Caco-2 (cell line): ENCODE results near the gene HMCN2. TPM values are rescaled to one million over a fixed set of nuclear protein-coding genes. Genes with fewer than 3 reads are reported as not detected.

Source experiments
- BruUV-seq: library from RNA; stranded (reverse); fragments of 400-500 nt; replicated peaks from 2 replicates; lab custom pipeline; 2021; lab: Mats Ljungman, UMichigan
- CTCF ChIA-PET: fragments of 300-600 bp; sonication (Branson Sonifier 250); formaldehyde crosslinking; loops from one replicate; lab custom pipeline; 2022; ENCODE audit warnings: antibody characterized with exemption; lab: Charles Lee
- POLR2A ChIA-PET: fragments of 300-600 bp; sonication (Branson Sonifier 250); formaldehyde crosslinking; loops from one replicate; lab custom pipeline; 2022; ENCODE audit warnings: antibody characterized with exemption; lab: Charles Lee
- DNase-seq, 2 experiments: peaks; one replicate each; pipeline versions ENCODE4 v3.0.0 to v3.0.0-alpha.2; 2020 to 2022
- H3K27me3 ChIP-seq: replicated peaks from 2 replicates; pipeline ENCODE4 v1.6.0; 2011; ENCODE audit warnings: low read length; ENCODE audit not compliant: control insufficient read depth, insufficient read depth
- H3K36me3 ChIP-seq: 2 replicates; pipeline ENCODE4 v1.5.1; 2011; ENCODE audit warnings: low read length; ENCODE audit not compliant: control insufficient read depth, insufficient read depth
- H3K4me1 ChIP-seq: fragments of 250-450 bp; sonication (Bioruptor Pico); 2 replicates; pipeline ENCODE4 v1.5.1; 2020; ENCODE audit warnings: mild to moderate bottlenecking
- H3K4me3 ChIP-seq: 2 replicates; pipeline ENCODE4 v1.5.1; 2011; ENCODE audit warnings: low read depth, mild to moderate bottlenecking, control low read depth, low read length
- H3K9me3 ChIP-seq: fragments of 250-450 bp; sonication (Bioruptor Pico); 2 replicates; pipeline ENCODE4 v1.5.1; 2020; ENCODE audit warnings: mild to moderate bottlenecking, moderate library complexity
- H3K27ac Mint-ChIP-seq: one replicate; pipeline ENCODE4 v1.8.0; 2022; ENCODE audit warnings: mixed read lengths; ENCODE audit not compliant: unreplicated experiment
- H3K27me3 Mint-ChIP-seq: one replicate; pipeline ENCODE4 v1.8.0; 2022; ENCODE audit warnings: mixed read lengths; ENCODE audit not compliant: insufficient read depth, unreplicated experiment
- H3K36me3 Mint-ChIP-seq: one replicate; pipeline ENCODE4 v1.8.0; 2022; ENCODE audit warnings: mild to moderate bottlenecking, mixed read lengths; ENCODE audit not compliant: insufficient read depth, unreplicated experiment
- H3K4me1 Mint-ChIP-seq: one replicate; pipeline ENCODE4 v1.8.0; 2022; ENCODE audit warnings: low read depth, mixed read lengths; ENCODE audit not compliant: unreplicated experiment
- H3K4me3 Mint-ChIP-seq: one replicate; pipeline ENCODE4 v1.8.0; 2022; ENCODE audit warnings: mild to moderate bottlenecking, moderate library complexity, mixed read lengths; ENCODE audit not compliant: unreplicated experiment
- H3K9me3 Mint-ChIP-seq: one replicate; pipeline ENCODE4 v1.8.0; 2022; ENCODE audit warnings: mixed read lengths; ENCODE audit not compliant: unreplicated experiment
- CTCF ChIP-seq, 2 experiments: fragments of 200-600 bp in 1 of 2; IDR thresholded peaks; 1 replicate in 1 of 2; 2 replicates in 1 of 2; pipeline versions ENCODE4 v1.5.1 to v1.8.0; 2011 to 2022; ENCODE audit warnings: antibody characterized with exemption in 1 of 2, control low read depth in 1 of 2, inconsistent platforms in 1 of 2, low read depth in 1 of 2, low read length in 1 of 2, mild to moderate bottlenecking in 1 of 2, moderate library complexity in 1 of 2; ENCODE audit not compliant: insufficient read depth in 1 of 2, severe bottlenecking in 1 of 2, unreplicated experiment in 1 of 2
- intact Hi-C: fragments of 100-400 bp; cut with micrococcal nuclease; formaldehyde crosslinking; loops from one replicate; pipeline ENCODE4 v1.10.0; 2022; ENCODE audit not compliant: unreplicated experiment
- total RNA-seq: library from RNA; stranded (reverse); gene quantifications from 2 replicates; pipeline ENCODE4 v1.2.3, GENCODE V29; 2022

HMCN2 gene
- total RNA-seq, 1 experiment from 2014 or later, result 0.41 TPM

GRCh38 chr9:130430734-130431535 lies 165.4 kb downstream of the HMCN2 start:
- Histone ChIP-seq H3K4me3 (no peak overlapping the region), H3K36me3 (no peaks in the 10 kb centered on the region), H3K27me3 (no peaks in the 10 kb centered on the region), H3K4me1 (peaks cover 27% of the 10 kb centered on the region), H3K9me3 (peaks cover 8% of the 10 kb centered on the region; the same call in 1 of the 2 replicates)
- H3K4me3 Mint-ChIP-seq, result no peak overlapping the region
- no peak for DNase-seq
- H3K27ac Mint-ChIP-seq, result no peak overlapping the region
- no peak for TF ChIP-seq CTCF (IDR thresholded peaks at IDR 0.05; ENCODE audit: insufficient read depth in 1 of 2, low read depth in 1 of 2, low read length in 1 of 2, severe bottlenecking in 1 of 2, unreplicated experiment in 1 of 2)
- BruUV-seq, result no TSS peak
- intact Hi-C loops, result no loop called here
- CTCF ChIA-PET, result no interaction called here
- no peaks in the 10 kb centered on the region for H3K27me3 Mint-ChIP-seq
- H3K4me1 Mint-ChIP-seq, result peaks cover 10% of the 10 kb centered on the region
- POLR2A ChIA-PET, result no interaction called here
- H3K36me3 Mint-ChIP-seq, result no peaks in the 10 kb centered on the region
- no peaks in the 10 kb centered on the region for H3K9me3 Mint-ChIP-seq

GRCh38 chr9:130431536-130432303 lies 166.2 kb downstream of the HMCN2 start:
- no peak overlapping the region for H3K4me3 Mint-ChIP-seq
- H3K4me1 Mint-ChIP-seq, result peaks cover 4% of the 10 kb centered on the region
- H3K36me3 Mint-ChIP-seq, result no peaks in the 10 kb centered on the region
- no peaks in the 10 kb centered on the region for H3K27me3 Mint-ChIP-seq
- H3K27ac Mint-ChIP-seq, result no peak overlapping the region
- no peak for TF ChIP-seq CTCF (IDR thresholded peaks at IDR 0.05; ENCODE audit: insufficient read depth in 1 of 2, low read depth in 1 of 2, low read length in 1 of 2, severe bottlenecking in 1 of 2, unreplicated experiment in 1 of 2)
- Histone ChIP-seq H3K4me1 (peaks cover 19% of the 10 kb centered on the region), H3K4me3 (no peak overlapping the region), H3K27me3 (no peaks in the 10 kb centered on the region), H3K36me3 (no peaks in the 10 kb centered on the region), H3K9me3 (peaks cover 8% of the 10 kb centered on the region; the same call in 1 of the 2 replicates)
- DNase-seq, result no peak
- no peaks in the 10 kb centered on the region for H3K9me3 Mint-ChIP-seq
- intact Hi-C loops, result no loop called here
- ChIA-PET CTCF (no interaction called here), POLR2A (no interaction called here)
- no TSS peak for BruUV-seq

- H3K36me3 ChIP-seq, result no peaks in the 10 kb centered on the region
- intact Hi-C loops, result no loop called here
- Mint-ChIP-seq H3K4me1 (no peaks in the 10 kb centered on the region), H3K27me3 (no peaks in the 10 kb centered on the region), H3K36me3 (no peaks in the 10 kb centered on the region), H3K4me3 (peak overlapping the region; percentile 73), H3K27ac (no peak overlapping the region), H3K9me3 (no peaks in the 10 kb centered on the region)
- CTCF ChIA-PET, result no interaction called here
- H3K4me3 ChIP-seq, result no peak overlapping the region
- no peak for DNase-seq
- no TSS peak for BruUV-seq
- H3K9me3 ChIP-seq, result peaks cover 8% of the 10 kb centered on the region; the same call in 1 of the 2 replicates
- H3K27me3 ChIP-seq, result no peaks in the 10 kb centered on the region
- H3K4me1 ChIP-seq, result peaks cover 13% of the 10 kb centered on the region
- TF ChIP-seq CTCF (IDR thresholded peaks at IDR 0.05; ENCODE audit: insufficient read depth in 1 of 2, low read depth in 1 of 2, low read length in 1 of 2, severe bottlenecking in 1 of 2, unreplicated experiment in 1 of 2), result no peak
- POLR2A ChIA-PET, result no interaction called here
Observed at GRCh38 chr9:130432362-130432761, 166.8 kb downstream of the HMCN2 start.
